Measurements from ENCODE around the gene UBXN10. TPM values are rescaled to one million over a fixed set of nuclear protein-coding genes. Genes with fewer than 3 reads are reported as not detected.

UBXN10 gene
- total and polyA plus RNA-seq, 2 of the 8 experiments (the other 6 are each of a cell fraction or from before 2014, with no cell fraction given) = 0.43 to 0.68 TPM

DNA sequence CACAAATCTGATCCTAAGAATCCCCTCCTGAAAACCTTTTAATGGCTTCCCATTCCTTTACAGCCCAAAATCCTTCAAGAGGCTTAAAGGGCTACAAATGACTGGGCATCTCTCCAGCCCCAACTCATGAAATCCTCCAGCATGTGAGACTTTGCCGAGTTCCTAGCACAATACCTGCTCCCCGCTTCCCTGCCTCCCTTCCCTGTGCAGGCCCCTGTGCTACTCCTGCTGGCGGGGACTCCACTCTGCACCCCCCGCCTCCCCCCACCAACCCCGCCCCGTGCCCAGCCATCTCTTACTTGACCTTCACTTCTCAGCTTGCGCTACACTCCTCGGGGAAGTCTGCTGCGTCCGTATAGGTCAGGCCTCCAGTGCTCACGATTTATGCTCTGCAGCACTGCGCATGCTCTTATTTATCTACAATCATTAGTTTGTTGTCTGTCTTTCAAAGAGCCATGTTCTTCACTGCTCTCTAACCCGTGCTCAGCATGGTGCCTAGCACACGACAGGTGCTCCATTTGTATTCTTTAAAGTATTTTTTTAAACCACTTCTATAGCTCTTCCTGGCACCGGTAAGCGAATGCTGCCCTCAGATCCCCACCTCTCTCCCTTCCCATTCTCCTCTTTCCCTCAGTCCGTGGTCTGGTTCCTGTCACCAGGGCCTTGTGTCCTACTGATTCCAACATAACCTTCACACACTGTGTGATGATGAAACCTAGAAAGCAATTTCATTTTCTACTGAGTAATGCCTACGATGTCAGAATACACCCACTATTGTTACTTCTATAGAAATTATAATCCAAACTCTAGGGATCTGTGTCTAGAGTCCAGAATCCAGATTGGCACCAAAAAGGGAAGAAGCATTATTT lies 37.9 kb downstream of the UBXN10 start:
- Histone ChIP-seq H3K4me2 (ENCODE audit: insufficient read depth in 1 of 2, low read depth in 2 of 2, low read length in 2 of 2) (peak overlapping the region; percentile 5 to 51; a peak in 1 of 4 replicates), H2BK15ac (ENCODE audit: low read length) (no peak overlapping the region), H3K4me1 (replicated peaks in 1 of 4; ENCODE audit: control insufficient read depth in 3 of 4, insufficient read depth in 4 of 4, low read length in 3 of 4) (no peaks in the 10 kb centered on the region), H2AK5ac (ENCODE audit: low read depth, low read length) (no peak overlapping the region), H3K56ac (replicated peaks; ENCODE audit: insufficient read length, low read depth, low read length) (no peak overlapping the region), H3K27ac (ENCODE audit: low read depth, low read length) (no peak overlapping the region), H2BK120ac (replicated peaks; ENCODE audit: low read depth, low read length) (no peak overlapping the region), H3K36me3 (ENCODE audit: control insufficient read depth in 2 of 4, insufficient read depth in 4 of 4, low read length in 3 of 4) (no peaks in the 10 kb centered on the region), H3K9me3 (ENCODE audit: insufficient read depth in 2 of 2, low read depth in 1 of 2, low read length in 1 of 2) (no peaks in the 10 kb centered on the region), H2BK12ac (ENCODE audit: low read depth, low read length) (no peak overlapping the region), H3K9ac (replicated peaks in 1 of 4; ENCODE audit: extremely low read depth in 1 of 4, low read depth in 3 of 4, low read length in 3 of 4) (no peak overlapping the region), H2BK5ac (ENCODE audit: low read depth, low read length) (no peak overlapping the region), H2BK20ac (ENCODE audit: low read length) (no peak overlapping the region), H4K8ac (ENCODE audit: extremely low read depth, insufficient read depth, low read length) (no peak overlapping the region), H4K20me1 (replicated peaks in 1 of 2; ENCODE audit: control insufficient read depth in 1 of 2, insufficient read depth in 2 of 2, low read length in 2 of 2) (no peaks in the 10 kb centered on the region), H4K5ac (ENCODE audit: insufficient read length, low read depth, low read length) (no peak overlapping the region), H3K23me2 (ENCODE audit: low read depth, low read length) (no peaks in the 10 kb centered on the region; the same call in 1 of the 2 replicates), H3K4ac (replicated peaks; ENCODE audit: insufficient read length, low read depth, low read length) (no peak overlapping the region), H3K79me2 (ENCODE audit: control insufficient read depth in 1 of 2, insufficient read depth in 2 of 2, low read length in 2 of 2) (no peaks in the 10 kb centered on the region), H3K23ac (ENCODE audit: insufficient read length) (no peak overlapping the region), H2AFZ (ENCODE audit: low read length) (peak overlapping the region; percentile 75; the same call in 1 of the 2 replicates), H3K14ac (ENCODE audit: insufficient read length) (no peak overlapping the region), H3K27me3 (replicated peaks in 1 of 4; ENCODE audit: control insufficient read depth in 3 of 4, extremely low read depth in 1 of 4, insufficient read depth in 3 of 4, low read length in 3 of 4) (peaks cover 0 to 7% (median 5%) of the 10 kb centered on the region in 4 experiments; a peak in 3 of 7 replicates), H3K79me1 (ENCODE audit: low read depth, low read length) (no peaks in the 10 kb centered on the region), H4K91ac (replicated peaks; ENCODE audit: insufficient read length, low read length) (no peak overlapping the region), H3K4me3 (ENCODE audit: extremely low read depth in 1 of 4, insufficient read depth in 2 of 4, low read depth in 3 of 4, low read length in 4 of 4) (no peak overlapping the region), H3K18ac (ENCODE audit: extremely low read depth, low read length) (peak overlapping the region; percentile 48; the same call in 1 of the 2 replicates)
- ChIA-PET POLR2A (ENCODE audit: partially characterized antibody) (no interaction called here), CTCF (ENCODE audit: partially characterized antibody) (interaction anchor here (0.6 to 1.3 kb wide), 9 partner anchors 10 to 121 kb away, joined by 3 read pairs; no protein-coding TSS in a partner anchor)
- DNase-seq (ENCODE audit: low read depth in 1 of 2, low spot score in 2 of 2) = peak in 1 of 2 experiments; percentile 51
- WGBS, 2 experiments (ENCODE audit: extremely low coverage in 1 of 2, insufficient coverage in 1 of 2, insufficient read length in 1 of 2, insufficient replicate concordance in 2 of 2, low coverage in 1 of 2, low lambda C conversion rate in 2 of 2, missing lambda C conversion rate in 1 of 2) = 34% methylated on average over 12 of the region's 18 CpGs; no CpG with 5 or more reads in 1 of the 2 experiments
- TF ChIP-seq TEAD4 (IDR thresholded peaks at IDR 0.05; ENCODE audit: low read depth, low read length) (0 out of 2 replicates have a peak, but pooled peaks have one; percentile 54), ASH2L (IDR thresholded peaks at IDR 0.05; ENCODE audit: low read length) (no peak)
- TF ChIP-seq, protein P1, sequence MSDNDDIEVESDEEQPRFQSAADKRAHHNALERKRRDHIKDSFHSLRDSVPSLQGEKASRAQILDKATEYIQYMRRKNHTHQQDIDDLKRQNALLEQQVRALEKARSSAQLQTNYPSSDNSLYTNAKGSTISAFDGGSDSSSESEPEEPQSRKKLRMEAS (IDR thresholded peaks at IDR 0.05) = no peak
- TF ChIP-seq, protein P2, sequence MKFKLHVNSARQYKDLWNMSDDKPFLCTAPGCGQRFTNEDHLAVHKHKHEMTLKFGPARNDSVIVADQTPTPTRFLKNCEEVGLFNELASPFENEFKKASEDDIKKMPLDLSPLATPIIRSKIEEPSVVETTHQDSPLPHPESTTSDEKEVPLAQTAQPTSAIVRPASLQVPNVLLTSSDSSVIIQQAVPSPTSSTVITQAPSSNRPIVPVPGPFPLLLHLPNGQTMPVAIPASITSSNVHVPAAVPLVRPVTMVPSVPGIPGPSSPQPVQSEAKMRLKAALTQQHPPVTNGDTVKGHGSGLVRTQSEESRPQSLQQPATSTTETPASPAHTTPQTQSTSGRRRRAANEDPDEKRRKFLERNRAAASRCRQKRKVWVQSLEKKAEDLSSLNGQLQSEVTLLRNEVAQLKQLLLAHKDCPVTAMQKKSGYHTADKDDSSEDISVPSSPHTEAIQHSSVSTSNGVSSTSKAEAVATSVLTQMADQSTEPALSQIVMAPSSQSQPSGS (IDR thresholded peaks at IDR 0.05; ENCODE audit: low read length) = no peak
- TF ChIP-seq, protein P3, sequence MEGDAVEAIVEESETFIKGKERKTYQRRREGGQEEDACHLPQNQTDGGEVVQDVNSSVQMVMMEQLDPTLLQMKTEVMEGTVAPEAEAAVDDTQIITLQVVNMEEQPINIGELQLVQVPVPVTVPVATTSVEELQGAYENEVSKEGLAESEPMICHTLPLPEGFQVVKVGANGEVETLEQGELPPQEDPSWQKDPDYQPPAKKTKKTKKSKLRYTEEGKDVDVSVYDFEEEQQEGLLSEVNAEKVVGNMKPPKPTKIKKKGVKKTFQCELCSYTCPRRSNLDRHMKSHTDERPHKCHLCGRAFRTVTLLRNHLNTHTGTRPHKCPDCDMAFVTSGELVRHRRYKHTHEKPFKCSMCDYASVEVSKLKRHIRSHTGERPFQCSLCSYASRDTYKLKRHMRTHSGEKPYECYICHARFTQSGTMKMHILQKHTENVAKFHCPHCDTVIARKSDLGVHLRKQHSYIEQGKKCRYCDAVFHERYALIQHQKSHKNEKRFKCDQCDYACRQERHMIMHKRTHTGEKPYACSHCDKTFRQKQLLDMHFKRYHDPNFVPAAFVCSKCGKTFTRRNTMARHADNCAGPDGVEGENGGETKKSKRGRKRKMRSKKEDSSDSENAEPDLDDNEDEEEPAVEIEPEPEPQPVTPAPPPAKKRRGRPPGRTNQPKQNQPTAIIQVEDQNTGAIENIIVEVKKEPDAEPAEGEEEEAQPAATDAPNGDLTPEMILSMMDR (IDR thresholded peaks at IDR 0.05; ENCODE audit: control extremely low read depth in 1 of 3, insufficient read depth in 1 of 3, low read depth in 1 of 3, low read length in 3 of 3) = peak in 1 of 3 experiments; percentile 8; a peak in 1 of 4 replicates
- no peak for FAIRE-seq
